Measurements from ENCODE around the gene ADARB1. TPM values are rescaled to one million over a fixed set of nuclear protein-coding genes. Genes with fewer than 3 reads are reported as not detected.

The ADARB1 gene
- polyA plus RNA-seq, 1 experiment = 25.3 TPM

GRCh38 chr21:45053561-45054226 is 20.7 kb upstream of the ADARB1 start:
- TF ChIP-seq CTCF (IDR thresholded peaks at IDR 0.05; ENCODE audit: low read depth, low read length) = no peak
- Histone ChIP-seq H3K9me3 (ENCODE audit: control insufficient read depth, insufficient read depth, low read length) (peaks cover 4% of the 10 kb centered on the region; the same call in 1 of the 2 replicates), H3K4me3 (ENCODE audit: low read depth, low read length) (no peak overlapping the region), H3K27me3 (ENCODE audit: control insufficient read depth, insufficient read depth, low read length) (no peaks in the 10 kb centered on the region), H3K27ac (ENCODE audit: low read depth, low read length) (no peak overlapping the region)
- POLR2A ChIA-PET = interaction anchor here (0.6 kb wide), 1 partner anchor 13 kb away, joined by 3 read pairs; no protein-coding TSS in a partner anchor
- no peak for DNase-seq (ENCODE audit: low read depth, low spot score)
- CTCF ChIA-PET = interaction anchor here (1.1 to 1.5 kb wide), 2 partner anchors 75 to 104 kb away, joined by 3 to 4 read pairs; no protein-coding TSS in a partner anchor

DNA sequence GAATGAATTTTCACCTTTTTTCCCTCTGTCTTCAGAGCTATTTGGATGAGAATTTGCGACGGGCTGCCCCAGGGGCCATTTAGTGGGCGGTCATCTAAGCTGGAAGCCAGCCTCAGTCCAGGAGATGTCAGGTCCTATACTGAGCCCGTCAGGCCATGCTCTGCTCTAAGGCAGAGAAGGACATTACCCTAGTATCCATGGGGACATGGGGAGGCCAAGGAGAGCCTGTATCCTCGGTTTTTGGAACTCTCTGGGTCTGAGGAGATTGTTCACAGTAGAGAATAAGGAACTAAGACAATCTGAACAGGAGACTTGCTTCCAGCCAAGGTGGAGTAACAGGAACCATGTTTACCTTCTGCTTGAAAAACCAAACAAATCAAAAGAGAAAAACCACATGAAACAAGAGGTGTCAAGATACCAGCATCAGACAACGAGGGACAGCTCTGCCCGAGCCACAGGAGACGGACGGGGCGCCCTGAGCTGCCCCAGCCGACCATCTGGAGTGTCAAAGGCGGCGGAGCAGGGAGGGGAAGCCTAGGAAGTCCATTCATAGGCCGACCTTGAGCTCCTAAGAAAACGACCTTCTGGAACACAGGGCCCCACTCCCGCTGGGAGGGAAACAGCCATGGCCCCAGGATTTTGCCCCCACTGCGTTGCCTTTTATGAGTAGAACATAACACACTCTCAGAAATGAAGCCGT is 20.0 kb upstream of the ADARB1 start:
- ChIA-PET CTCF (interaction anchor here (1.1 to 1.5 kb wide), 2 partner anchors 74 to 104 kb away, joined by 3 to 4 read pairs; no protein-coding TSS in a partner anchor), POLR2A (no interaction called here)
- Histone ChIP-seq H3K27ac (ENCODE audit: low read depth, low read length) (no peak overlapping the region), H3K4me3 (ENCODE audit: low read depth, low read length) (no peak overlapping the region), H3K27me3 (ENCODE audit: control insufficient read depth, insufficient read depth, low read length) (no peaks in the 10 kb centered on the region), H3K9me3 (ENCODE audit: control insufficient read depth, insufficient read depth, low read length) (peaks cover 7% of the 10 kb centered on the region; the same call in 1 of the 2 replicates)
- no peak for DNase-seq (ENCODE audit: low read depth, low spot score)
- TF ChIP-seq CTCF (IDR thresholded peaks at IDR 0.05; ENCODE audit: low read depth, low read length) = no peak

GRCh38 chr21:45054927-45055612 is 19.3 kb upstream of the ADARB1 start:
- POLR2A ChIA-PET = no interaction called here
- CTCF ChIA-PET = interaction anchor here (0.6 kb wide), 2 partner anchors 12 to 254 kb away, joined by 4 to 7 read pairs; no protein-coding TSS in a partner anchor
- no peak overlapping the region for H3K27ac ChIP-seq (ENCODE audit: low read depth, low read length)
- H3K27me3 ChIP-seq (ENCODE audit: control insufficient read depth, insufficient read depth, low read length) = no peaks in the 10 kb centered on the region
- peaks cover 7% of the 10 kb centered on the region; the same call in 1 of the 2 replicates for H3K9me3 ChIP-seq (ENCODE audit: control insufficient read depth, insufficient read depth, low read length)
- no peak for TF ChIP-seq CTCF (IDR thresholded peaks at IDR 0.05; ENCODE audit: low read depth, low read length)
- DNase-seq (ENCODE audit: low read depth, low spot score) = no peak
- H3K4me3 ChIP-seq (ENCODE audit: low read depth, low read length) = no peak overlapping the region

GRCh38 chr21:45055861-45056260 is 18.5 kb upstream of the ADARB1 start:
- no peak overlapping the region for H3K27ac ChIP-seq (ENCODE audit: low read depth, low read length)
- no peak for DNase-seq (ENCODE audit: low read depth, low spot score)
- ChIA-PET CTCF (no interaction called here), POLR2A (no interaction called here)
- no peak overlapping the region for H3K4me3 ChIP-seq (ENCODE audit: low read depth, low read length)
- no peak for TF ChIP-seq CTCF (IDR thresholded peaks at IDR 0.05; ENCODE audit: low read depth, low read length)
- H3K9me3 ChIP-seq (ENCODE audit: control insufficient read depth, insufficient read depth, low read length) = peaks cover 7% of the 10 kb centered on the region; the same call in 1 of the 2 replicates
- H3K27me3 ChIP-seq (ENCODE audit: control insufficient read depth, insufficient read depth, low read length) = no peaks in the 10 kb centered on the region

Measured in AG04450 (cell line).